ENCODE data around the gene CLIP3. TPM values are rescaled to one million over a fixed set of nuclear protein-coding genes. Genes with fewer than 3 reads are reported as not detected.

The CLIP3 gene
- total and polyA plus RNA-seq, 2 of the 13 experiments (the other 11 are each of a cell fraction or from before 2014, with no cell fraction given), result 0.15 to 1.2 TPM

GRCh38 chr19:35977446-35978222 lies 55.0 kb downstream of the CLIP3 start:
- Histone ChIP-seq H3K27ac (ENCODE audit: extremely low read length, insufficient read depth, low read length) (no peak overlapping the region), H3K4me2 (ENCODE audit: low read depth, low read length) (no peak overlapping the region), H3K27me3 (ENCODE audit: control insufficient read depth in 1 of 2, insufficient read depth in 2 of 2, low read length in 2 of 2) (peaks cover 1 to 13% of the 10 kb centered on the region in 2 experiments; a peak in 2 of 5 replicates), H3K9ac (ENCODE audit: insufficient read depth, low read depth, low read length) (no peak overlapping the region), H3K4me1 (ENCODE audit: insufficient read depth, low read length) (no peaks in the 10 kb centered on the region), H3K4me3 (replicated peaks in 1 of 3; ENCODE audit: insufficient read depth in 1 of 3, low read depth in 2 of 3, low read length in 3 of 3) (no peak overlapping the region), H3K9me3 (ENCODE audit: low read length) (no peaks in the 10 kb centered on the region), H2AFZ (ENCODE audit: low read length) (no peak overlapping the region), H3K79me2 (ENCODE audit: insufficient read depth, low read length) (no peaks in the 10 kb centered on the region), H3K36me3 (replicated peaks in 1 of 2; ENCODE audit: control insufficient read depth in 1 of 2, insufficient read depth in 2 of 2, low read length in 2 of 2) (no peaks in the 10 kb centered on the region), H4K20me1 (ENCODE audit: insufficient read depth, low read length) (no peaks in the 10 kb centered on the region)
- CTCF ChIA-PET (ENCODE audit: low intra/inter-chr PET ratio, low total read pairs), result no interaction called here
- POLR2A ChIA-PET, result no interaction called here
- FAIRE-seq, result no peak
- in situ Hi-C loops (cut with HindIII; ENCODE audit: extremely low pct_ligation_motif_present, low pct_unique_long_range_greater_than_20kb) (no loop called here), intact Hi-C loops (cut with micrococcal nuclease; ENCODE audit: unreplicated experiment) (no loop called here)
- 62% methylated on average over 6 of the region's 14 CpGs for WGBS (ENCODE audit: low lambda C conversion rate)
- ATAC-seq, result peak; percentile 91
- no TSS peak for BruUV-seq (replicated peaks)
- DNase-seq (ENCODE audit: low spot score), result peak; percentile 53
- TF ChIP-seq ATF7-NPFF (CRISPR knock-in tag; IDR thresholded peaks at IDR 0.05; ENCODE audit: low read depth) (no peak), STAG1 (CRISPR knock-in tag; IDR thresholded peaks at IDR 0.05) (peak; percentile 46), ZNF549 (CRISPR knock-in tag; IDR thresholded peaks at IDR 0.05) (no peak), ZNF30 (CRISPR knock-in tag; IDR thresholded peaks at IDR 0.05) (no peak), ZNF589 (CRISPR knock-in tag; conservative IDR thresholded peaks at IDR 0.05) (no peak), KLF16 (CRISPR knock-in tag; IDR thresholded peaks at IDR 0.05) (no peak), ZFP36L1 (CRISPR knock-in tag; IDR thresholded peaks at IDR 0.05) (no peak), SMAD1 (CRISPR knock-in tag; IDR thresholded peaks at IDR 0.05; ENCODE audit: borderline replicate concordance, low read depth) (no peak), MIER2 (CRISPR knock-in tag; IDR thresholded peaks at IDR 0.05) (peak; percentile 89), RFX3 (CRISPR knock-in tag; IDR thresholded peaks at IDR 0.05) (no peak), REPIN1 (CRISPR knock-in tag; IDR thresholded peaks at IDR 0.05; ENCODE audit: borderline replicate concordance, low read depth) (no peak), ZNF230 (CRISPR knock-in tag; IDR thresholded peaks at IDR 0.05) (no peak), ZFP1 (CRISPR knock-in tag; IDR thresholded peaks at IDR 0.05) (no peak), ZNF263 (CRISPR knock-in tag; IDR thresholded peaks at IDR 0.05) (peak; percentile 77; the same call in 1 of the 2 replicates), RAD21 (CRISPR knock-in tag; IDR thresholded peaks at IDR 0.05) (peak; percentile 62), JARID2 (CRISPR knock-in tag; IDR thresholded peaks at IDR 0.05; ENCODE audit: insufficient replicate concordance) (no peak), ZSCAN12 (CRISPR knock-in tag; IDR thresholded peaks at IDR 0.05) (no peak), ZSCAN25 (CRISPR knock-in tag; IDR thresholded peaks at IDR 0.05) (peak; percentile 99), ZNF296 (CRISPR knock-in tag; conservative IDR thresholded peaks at IDR 0.05) (no peak), CREB1 (IDR thresholded peaks at IDR 0.05) (no peak), CREB1 (CRISPR knock-in tag; IDR thresholded peaks at IDR 0.05) (no peak), HNRNPL (IDR thresholded peaks at IDR 0.05; ENCODE audit: low read depth, low read length) (0 out of 2 replicates have a peak, but pooled peaks have one; percentile 30)
- TF ChIP-seq, protein P1, sequence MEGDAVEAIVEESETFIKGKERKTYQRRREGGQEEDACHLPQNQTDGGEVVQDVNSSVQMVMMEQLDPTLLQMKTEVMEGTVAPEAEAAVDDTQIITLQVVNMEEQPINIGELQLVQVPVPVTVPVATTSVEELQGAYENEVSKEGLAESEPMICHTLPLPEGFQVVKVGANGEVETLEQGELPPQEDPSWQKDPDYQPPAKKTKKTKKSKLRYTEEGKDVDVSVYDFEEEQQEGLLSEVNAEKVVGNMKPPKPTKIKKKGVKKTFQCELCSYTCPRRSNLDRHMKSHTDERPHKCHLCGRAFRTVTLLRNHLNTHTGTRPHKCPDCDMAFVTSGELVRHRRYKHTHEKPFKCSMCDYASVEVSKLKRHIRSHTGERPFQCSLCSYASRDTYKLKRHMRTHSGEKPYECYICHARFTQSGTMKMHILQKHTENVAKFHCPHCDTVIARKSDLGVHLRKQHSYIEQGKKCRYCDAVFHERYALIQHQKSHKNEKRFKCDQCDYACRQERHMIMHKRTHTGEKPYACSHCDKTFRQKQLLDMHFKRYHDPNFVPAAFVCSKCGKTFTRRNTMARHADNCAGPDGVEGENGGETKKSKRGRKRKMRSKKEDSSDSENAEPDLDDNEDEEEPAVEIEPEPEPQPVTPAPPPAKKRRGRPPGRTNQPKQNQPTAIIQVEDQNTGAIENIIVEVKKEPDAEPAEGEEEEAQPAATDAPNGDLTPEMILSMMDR (CRISPR knock-in tag; IDR thresholded peaks at IDR 0.05), result peak; percentile 65

Measured in HepG2 (cell line).